Liver (tissue), 3 donors: Measurements from ENCODE around the gene IGF1R.

Source experiments
- HNF4A ChIP-seq, 2 donors: conservative IDR thresholded peaks; 2 replicates each; pipeline ENCODE4 v1.6.1; 2016; ENCODE audit warnings: antibody characterized with exemption in 2 of 2, mild to moderate bottlenecking in 2 of 2
- RAD21 ChIP-seq, 2 donors: IDR thresholded peaks; 2 replicates each; pipeline ENCODE4 v1.6.1; 2016; ENCODE audit warnings: antibody characterized with exemption in 2 of 2, mild to moderate bottlenecking in 2 of 2
- SP1 ChIP-seq: IDR thresholded peaks from 2 replicates; pipeline ENCODE4 v1.6.1; 2018; ENCODE audit warnings: antibody characterized with exemption, mild to moderate bottlenecking
- TAF1 ChIP-seq: conservative IDR thresholded peaks from 2 replicates; pipeline ENCODE4 v1.6.1; 2016; ENCODE audit warnings: antibody characterized with exemption, mild to moderate bottlenecking
- TF ChIP-seq, protein P1 (sequence below): fragments of 150-350 bp; IDR thresholded peaks from 2 replicates; pipeline ENCODE4 v1.5.1; 2017; ENCODE audit warnings: improper control_type of control experiment, low read depth, low read length; ENCODE audit not compliant: missing input control
- TF ChIP-seq, protein P2 (sequence below): IDR thresholded peaks from 2 replicates; pipeline ENCODE4 v1.6.1; 2016; ENCODE audit warnings: antibody characterized with exemption
- TF ChIP-seq, protein P3 (sequence below): IDR thresholded peaks from 2 replicates; pipeline ENCODE4 v1.6.1; 2016; ENCODE audit warnings: antibody characterized with exemption
- donor health status: healthy.
- donor health status: healthy.

DNA sequence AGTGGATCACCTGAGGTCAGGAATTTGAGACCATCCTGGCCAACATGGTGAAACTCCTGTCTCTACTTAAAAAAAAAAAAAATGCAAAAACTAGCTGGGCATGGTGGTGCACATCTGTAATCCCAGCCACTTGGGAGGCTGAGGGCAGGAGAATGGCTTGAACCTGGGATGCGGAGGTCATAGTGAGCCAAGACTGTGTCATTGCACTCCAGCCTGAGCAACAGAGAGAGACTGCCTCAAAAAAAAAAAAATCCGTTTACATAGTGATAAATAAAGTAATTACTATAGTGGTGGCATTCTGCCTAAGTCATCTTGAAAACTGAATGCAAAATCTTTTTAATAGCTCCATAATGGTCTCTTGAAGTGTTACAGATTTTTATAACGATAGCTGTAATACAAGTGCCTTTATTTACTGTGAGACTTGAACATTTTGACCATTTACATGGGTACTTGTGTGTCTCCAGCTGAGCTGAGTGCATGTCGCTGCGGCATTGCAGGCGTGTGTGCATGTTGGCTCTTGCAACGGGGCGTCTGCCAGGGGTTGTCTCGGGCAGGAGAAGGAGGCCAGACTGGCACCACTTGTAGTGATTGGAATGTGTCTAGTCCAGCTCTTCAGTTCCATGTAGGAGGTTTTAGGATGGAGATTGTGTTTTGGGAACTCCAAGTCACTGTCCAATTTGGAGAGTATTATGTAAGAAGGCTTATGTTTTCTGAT is 111.9 kb downstream of the IGF1R start:
- TF ChIP-seq, protein P1, sequence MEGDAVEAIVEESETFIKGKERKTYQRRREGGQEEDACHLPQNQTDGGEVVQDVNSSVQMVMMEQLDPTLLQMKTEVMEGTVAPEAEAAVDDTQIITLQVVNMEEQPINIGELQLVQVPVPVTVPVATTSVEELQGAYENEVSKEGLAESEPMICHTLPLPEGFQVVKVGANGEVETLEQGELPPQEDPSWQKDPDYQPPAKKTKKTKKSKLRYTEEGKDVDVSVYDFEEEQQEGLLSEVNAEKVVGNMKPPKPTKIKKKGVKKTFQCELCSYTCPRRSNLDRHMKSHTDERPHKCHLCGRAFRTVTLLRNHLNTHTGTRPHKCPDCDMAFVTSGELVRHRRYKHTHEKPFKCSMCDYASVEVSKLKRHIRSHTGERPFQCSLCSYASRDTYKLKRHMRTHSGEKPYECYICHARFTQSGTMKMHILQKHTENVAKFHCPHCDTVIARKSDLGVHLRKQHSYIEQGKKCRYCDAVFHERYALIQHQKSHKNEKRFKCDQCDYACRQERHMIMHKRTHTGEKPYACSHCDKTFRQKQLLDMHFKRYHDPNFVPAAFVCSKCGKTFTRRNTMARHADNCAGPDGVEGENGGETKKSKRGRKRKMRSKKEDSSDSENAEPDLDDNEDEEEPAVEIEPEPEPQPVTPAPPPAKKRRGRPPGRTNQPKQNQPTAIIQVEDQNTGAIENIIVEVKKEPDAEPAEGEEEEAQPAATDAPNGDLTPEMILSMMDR: no peak
- TF ChIP-seq, protein P2, sequence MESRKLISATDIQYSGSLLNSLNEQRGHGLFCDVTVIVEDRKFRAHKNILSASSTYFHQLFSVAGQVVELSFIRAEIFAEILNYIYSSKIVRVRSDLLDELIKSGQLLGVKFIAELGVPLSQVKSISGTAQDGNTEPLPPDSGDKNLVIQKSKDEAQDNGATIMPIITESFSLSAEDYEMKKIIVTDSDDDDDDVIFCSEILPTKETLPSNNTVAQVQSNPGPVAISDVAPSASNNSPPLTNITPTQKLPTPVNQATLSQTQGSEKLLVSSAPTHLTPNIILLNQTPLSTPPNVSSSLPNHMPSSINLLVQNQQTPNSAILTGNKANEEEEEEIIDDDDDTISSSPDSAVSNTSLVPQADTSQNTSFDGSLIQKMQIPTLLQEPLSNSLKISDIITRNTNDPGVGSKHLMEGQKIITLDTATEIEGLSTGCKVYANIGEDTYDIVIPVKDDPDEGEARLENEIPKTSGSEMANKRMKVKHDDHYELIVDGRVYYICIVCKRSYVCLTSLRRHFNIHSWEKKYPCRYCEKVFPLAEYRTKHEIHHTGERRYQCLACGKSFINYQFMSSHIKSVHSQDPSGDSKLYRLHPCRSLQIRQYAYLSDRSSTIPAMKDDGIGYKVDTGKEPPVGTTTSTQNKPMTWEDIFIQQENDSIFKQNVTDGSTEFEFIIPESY: no peak
- TF ChIP-seq RAD21 (IDR thresholded peaks at IDR 0.05): no peak
- TF ChIP-seq HNF4A (conservative IDR thresholded peaks at IDR 0.05): no peak
- TF ChIP-seq, protein P3, sequence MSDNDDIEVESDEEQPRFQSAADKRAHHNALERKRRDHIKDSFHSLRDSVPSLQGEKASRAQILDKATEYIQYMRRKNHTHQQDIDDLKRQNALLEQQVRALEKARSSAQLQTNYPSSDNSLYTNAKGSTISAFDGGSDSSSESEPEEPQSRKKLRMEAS: no peak
- no peak for TF ChIP-seq SP1
- no peak for TF ChIP-seq TAF1
